HEK293T (cell line): ENCODE results near the gene SHROOM4.

Experiments
- BHLHE40 ChIP-seq: fragments of 450-650 bp; IDR thresholded peaks from 2 replicates; pipeline ENCODE4 v1.6.1; 2016; ENCODE audit warnings: mild to moderate bottlenecking, moderate library complexity, borderline replicate concordance
- FOXM1 ChIP-seq: fragments of 450-650 bp; IDR thresholded peaks from 2 replicates; pipeline ENCODE4 v1.6.1; 2017; ENCODE audit warnings: mild to moderate bottlenecking, borderline replicate concordance
- LEF1 ChIP-seq: fragments of 450-650 bp; IDR thresholded peaks from 2 replicates; pipeline ENCODE4 v1.6.1; 2017; ENCODE audit warnings: mild to moderate bottlenecking, borderline replicate concordance
- SP1 ChIP-seq: fragments of 450-650 bp; IDR thresholded peaks from 2 replicates; pipeline ENCODE4 v1.6.1; 2017

DNA sequence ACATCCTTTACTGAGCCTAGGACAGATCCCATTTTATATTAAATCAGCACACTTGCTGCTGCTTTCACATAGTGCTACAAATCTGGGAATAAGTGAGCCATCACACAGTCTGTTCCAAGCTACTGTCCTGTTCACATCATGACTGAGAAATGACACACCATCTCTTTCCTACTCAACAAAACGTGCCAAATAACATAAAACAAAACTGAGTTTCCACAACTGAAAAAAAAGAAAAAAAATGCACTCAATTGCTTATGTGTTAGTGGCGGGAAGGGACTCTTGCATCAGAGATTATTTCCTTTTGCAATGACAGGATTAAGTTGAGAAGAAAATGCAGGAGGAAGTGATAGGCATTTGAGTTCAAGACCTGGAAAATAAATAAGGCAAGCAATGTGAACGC lies 109.0 kb downstream of the SHROOM4 start:
- TF ChIP-seq SP1 (no peak), LEF1 (no peak), BHLHE40 (no peak), FOXM1 (no peak)
